ENCODE results near the gene CCSER1.
"Not testable (repeated sequence)": the region's sequence is repeated elsewhere in the genome, so short reads cannot be mapped to it uniquely, and the experiment has no call there.

CCSER1 gene

DNA sequence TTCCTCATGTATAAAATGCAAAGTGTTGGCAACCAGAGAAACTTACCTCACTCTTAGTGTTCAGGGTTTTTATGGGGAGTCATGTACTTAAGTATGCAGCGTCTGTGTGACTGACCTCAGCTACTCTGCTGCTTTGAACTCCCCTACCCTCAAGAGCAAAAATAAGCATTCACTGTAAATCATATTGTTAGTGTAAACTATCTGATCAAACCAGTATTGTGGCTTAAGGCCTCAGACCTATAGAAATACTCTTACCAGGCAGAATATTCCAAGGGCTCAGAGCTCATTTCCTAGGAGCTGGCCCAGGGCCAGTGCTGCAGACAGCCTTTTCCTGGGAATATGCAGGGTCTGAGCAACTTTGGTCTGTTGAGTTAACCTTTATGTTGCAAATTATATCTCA lies 453.1 kb downstream of the CCSER1 start:
- DNase-seq = no peak

DNA sequence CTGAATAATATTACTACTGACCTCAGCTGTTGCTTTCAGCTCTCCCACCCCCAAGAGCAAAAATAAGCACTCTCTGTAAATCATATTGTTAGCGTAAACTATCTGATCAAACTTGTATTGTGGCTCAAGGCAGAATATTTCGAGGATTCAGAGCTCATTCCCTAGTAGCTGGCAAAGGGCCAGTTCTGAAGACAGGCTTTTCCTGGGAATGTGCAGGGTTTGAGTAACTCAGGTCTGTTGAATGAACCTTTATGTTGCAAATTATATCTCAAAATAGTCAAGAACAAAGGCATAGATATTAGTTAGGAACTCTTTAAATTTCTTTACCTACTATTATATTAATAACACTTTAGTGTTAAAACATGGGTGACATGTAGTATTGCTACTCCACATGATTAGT lies 454.9 kb downstream of the CCSER1 start:
- DNase-seq = no peak

DNA sequence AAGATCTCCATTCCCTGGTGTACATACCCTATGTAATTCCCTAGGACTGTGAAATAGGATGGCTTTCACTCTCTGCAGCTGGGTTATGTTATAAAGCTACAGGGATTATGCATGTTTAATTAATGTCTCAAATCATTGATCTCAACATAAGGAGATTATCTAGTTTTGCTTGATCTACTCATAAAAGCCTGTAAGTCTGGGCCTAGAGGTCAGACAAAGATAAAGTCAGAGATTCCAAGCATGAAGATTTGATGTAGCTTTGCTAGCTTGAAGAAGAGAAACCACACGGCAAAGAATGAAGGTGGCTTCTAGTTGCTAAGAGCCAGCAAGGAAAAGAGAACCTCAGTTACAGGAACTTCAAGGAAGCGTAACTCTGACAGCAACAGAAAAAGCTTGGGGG lies 456.9 kb downstream of the CCSER1 start:
- DNase-seq = no peak

DNA sequence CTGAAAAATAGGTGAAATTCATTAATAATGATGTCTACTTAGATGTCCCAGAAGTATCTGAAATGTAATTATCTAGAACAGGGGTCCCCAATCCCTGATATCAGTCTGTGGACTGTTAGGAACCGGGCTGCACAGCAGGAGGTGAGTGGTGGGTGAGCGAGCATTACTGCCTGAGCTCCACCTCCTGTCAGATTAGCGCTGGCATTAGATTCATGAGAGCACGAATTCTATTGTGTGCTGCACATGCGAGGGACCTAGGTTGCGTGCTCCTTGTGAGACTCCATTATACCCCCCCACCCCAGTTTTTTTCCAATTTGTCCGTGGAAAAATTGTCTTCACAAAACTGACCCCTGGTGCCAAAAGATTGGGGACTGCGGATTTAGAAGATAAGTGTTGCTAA lies 458.8 kb downstream of the CCSER1 start:
- no peak for DNase-seq

DNA sequence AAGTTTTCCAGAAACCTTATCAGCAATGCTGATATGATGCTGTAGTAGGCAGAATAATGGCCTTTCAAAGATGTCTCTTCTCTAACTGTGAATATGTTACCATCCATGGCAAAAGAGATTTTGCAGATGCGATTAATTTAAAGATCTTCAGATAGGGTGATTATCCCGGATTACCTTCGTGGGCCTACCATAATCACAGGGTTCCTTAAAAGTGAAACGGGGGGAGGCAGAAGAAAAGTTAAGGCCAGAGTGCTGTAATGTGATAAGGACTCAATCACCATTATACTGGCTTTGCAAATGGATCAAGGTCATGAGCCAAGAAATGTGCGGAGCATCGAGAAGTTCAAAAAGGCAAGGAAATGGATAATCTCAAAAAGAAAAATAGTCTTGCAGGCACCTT lies 459.6 kb downstream of the CCSER1 start:
- DNase-seq = no peak

DNA sequence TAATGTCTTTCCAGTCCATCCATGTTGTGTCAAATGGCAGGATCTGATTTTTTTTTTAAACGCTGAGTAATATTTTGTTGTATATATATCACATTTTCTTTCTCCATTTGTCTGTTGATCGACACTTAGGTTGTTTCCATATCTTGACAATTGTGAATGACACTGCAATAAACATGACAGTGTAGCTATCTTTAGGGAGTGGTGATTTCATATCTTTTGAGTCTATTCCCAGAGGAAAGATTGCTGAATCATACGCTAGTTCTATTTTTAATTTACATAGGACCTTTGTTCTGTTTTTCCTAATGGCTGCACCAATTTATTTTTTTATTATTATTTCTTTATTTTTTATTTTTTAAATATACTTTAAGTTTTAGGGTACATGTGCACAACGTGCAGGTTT lies 470.7 kb downstream of the CCSER1 start:
- no peak for DNase-seq

DNA sequence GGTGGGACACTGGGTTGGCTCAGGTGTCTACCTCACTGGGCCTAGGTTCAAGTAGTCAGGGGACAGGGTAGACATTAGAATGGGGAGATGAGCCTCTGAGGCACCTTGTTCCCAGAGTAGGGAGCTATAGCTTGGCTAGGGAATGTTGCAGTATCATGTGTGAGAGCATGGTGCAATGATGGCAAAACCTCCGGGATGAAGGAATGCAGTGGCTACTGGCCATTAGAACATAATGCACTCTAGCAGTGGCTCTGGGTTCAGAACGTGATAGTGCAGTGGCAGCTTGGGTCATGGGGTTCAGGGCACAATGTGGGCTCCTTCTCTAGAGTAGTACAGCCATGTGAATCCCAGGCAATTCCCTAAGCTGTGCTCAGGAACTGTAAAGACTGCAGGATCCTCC lies 471.5 kb downstream of the CCSER1 start:
- no peak for DNase-seq

DNA sequence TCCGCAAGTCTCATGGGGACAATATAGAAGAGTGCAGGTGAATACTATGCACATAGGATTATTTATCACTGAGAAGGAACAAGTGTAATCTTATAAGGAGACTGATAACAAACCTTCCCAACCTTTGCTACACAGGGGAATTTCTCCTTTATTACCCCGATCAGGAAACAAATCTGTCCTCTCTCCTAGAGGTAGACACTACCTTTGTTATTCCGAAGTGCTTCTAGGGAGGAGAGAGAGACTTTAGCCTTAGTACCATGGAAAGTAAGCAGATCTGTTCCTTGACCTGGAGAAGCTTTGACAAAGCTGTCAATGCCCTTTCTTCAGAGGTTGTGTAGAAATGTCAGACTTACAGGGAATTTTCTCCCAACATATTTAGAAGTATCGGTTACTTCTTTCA lies 475.5 kb downstream of the CCSER1 start:
- DNase-seq = no peak

DNA sequence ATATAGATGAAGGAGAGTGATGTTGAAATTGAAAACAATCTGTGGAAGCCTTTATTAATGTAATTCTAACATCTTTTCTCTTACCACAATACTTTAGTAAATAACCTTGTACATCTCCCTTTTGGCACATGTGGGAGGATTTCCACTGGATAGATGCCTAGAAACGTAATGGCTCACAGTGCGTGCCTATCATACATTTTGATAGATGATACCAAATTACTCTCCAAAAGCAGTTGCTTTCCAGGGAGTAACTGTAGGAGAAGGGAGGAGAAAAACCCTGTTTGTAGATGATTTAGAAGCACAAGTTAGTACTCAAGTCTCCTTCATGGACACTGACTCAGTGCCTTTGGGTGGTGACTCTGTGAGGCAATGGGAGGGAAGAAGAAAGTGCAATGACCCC lies 476.3 kb downstream of the CCSER1 start:
- no peak for DNase-seq

DNA sequence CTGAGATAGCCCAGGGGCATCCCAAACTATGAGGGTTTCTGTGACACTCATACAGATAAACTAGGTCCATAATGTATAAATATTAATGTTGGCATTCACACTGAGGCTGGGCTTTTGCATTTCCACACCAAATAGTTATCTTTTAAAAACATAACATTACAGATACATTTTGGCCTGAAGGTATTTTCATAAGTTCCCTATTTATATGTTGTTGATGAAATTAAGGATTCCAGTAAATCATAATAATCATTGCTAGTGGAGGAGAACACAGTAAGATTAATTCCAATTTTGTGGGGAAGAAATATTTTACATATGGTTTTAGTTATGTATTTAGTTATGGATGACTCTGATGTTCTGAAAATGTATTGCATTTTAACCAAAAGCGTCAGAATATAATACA lies 479.6 kb downstream of the CCSER1 start:
- no peak for DNase-seq

DNA sequence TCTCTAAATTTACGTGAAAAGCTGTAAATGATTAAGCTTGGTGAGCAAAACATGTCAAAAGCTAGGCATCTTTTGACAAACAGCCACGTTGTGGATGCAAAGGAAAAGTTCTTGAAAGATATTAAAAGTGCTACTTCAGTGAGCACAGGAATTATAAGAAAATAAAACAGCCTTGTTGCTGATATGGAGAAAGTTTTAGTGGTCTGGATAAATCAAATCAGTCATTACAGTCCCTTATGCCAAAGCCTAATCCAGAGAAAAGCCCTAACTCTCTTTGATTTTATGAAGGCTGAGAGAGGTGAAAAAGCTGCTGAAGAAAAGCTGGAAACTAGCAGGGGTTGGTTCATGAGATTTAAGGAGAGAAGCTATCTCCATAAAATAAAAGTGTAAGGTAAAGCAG lies 487.2 kb downstream of the CCSER1 start:
- no peak for DNase-seq

DNA sequence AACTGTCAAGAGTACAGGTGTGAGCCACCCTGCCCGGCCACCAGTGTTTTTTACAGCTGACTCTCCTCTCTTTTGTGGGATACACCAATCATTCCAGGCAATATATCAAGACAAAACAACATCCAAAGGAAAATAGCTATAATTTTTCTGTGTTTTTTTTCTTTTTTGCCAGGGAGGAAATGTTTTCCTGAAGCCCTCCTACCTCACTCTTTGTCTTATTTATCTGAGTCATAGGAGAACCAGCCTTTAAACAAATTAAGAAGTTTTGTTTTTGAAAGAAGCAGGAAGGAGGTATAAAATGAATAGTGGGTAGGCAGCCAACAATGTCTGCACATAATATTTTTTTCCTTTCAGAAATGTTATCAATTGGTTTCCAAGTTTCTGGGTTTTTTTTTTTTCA lies 493.9 kb downstream of the CCSER1 start:
- DNase-seq = no peak

DNA sequence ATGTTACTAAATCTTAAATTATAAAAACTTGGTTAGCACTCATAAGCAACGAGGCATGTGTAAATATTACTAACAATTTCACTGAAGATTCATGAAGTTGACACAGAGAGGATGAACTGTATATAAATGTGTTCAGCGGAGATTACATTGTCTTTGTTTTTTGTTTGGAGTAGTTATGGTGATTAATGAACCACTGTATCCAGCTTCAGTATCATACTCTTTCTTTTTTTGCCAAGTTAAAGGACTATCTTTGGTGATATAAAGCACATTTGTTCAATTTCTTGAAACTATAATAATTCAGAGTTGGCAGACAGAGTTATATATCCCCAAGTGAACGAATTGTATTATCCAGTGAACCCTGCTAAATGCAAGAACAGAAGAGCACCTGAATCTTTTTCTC lies 497.6 kb downstream of the CCSER1 start:
- no peak for DNase-seq

DNA sequence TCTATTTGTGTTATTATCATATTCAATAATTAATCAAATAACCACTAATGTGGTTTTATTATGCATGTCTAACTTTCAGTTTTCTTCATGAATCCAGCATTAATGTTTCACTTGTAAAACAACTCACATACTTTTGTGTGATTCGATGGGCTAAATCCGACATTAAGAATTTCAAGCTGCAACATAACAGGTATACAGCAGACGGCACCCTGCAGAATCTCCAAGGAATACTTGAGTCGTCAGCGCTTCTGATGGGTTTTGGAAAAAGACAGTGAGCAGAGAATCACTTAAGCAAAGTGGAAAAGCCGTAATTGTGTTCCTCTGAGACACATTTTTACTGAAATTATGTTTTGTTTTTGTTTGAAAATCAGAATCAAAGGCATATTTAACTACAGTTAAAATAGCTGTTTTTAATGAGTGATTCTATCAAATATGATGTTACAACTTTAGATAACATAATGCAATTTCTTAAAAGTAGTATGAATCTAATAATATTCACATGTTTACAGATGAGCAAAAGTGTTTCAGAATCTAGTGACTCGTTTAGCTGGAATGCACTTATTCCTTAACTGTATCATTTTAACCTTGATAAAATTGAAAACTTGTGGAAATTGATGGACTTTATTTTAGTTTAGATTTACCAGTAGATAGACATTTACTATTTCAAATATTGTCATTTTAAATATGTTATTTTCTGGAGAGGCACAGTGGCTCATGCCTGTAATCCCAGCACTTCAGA lies 514.8 kb downstream of the CCSER1 start:
- DNase-seq = no peak

DNA sequence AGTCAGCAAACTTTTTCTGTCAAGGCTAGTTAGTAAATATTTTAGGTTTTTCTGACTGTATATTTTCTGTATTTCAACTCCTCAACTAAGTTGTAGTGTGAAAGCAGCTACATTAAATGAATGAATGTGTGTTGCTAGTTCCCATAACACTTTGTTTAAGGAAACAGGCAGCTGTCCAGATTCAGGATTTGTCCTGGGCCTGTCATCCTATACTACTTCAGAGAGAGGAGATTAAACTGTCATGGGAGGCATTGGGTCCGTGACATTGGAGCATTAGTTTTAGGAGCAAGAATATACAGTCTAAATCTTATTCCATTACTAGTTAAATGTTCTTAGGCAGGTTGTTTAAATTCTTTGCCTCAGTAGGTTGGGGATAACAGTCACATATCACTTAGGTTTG lies 516.0 kb downstream of the CCSER1 start:
- no peak for DNase-seq

DNA sequence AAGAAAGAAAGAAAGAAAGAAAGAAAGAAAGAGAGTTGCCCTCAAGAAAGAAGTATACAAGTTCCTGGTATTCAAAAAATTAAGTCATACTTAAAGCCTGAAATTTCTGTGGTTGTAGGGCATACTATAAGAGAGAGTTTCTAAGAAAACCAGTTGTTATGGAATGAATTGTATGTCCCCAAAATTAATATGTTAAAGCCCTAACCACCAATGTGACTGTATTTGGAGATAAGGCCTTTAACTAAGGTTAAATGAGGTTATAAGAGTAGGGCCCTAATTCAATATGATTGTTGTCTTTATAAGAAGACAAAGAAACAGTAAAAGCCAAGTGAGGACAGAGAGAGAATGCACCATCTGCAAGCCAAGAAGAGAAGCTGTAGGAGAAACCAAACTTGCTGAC lies 521.1 kb downstream of the CCSER1 start:
- DNase-seq = no peak

DNA sequence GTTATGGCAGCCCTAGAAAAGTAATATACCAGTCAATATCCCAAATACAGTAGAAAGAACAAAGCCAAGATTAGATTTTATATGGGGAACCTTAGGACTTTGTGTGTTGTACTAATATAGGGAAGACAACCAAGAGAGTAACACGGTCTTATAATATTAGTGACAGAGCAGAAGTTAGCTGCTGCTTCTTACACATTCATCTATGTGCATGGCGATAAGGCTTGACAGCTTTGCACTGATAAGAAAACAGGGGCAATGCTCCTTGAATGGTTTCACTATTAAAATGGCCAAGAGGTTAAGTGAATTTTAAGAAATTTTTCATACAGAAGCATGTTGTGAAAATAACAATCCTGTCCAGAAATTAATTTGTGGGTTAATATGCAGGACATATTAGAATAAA lies 521.6 kb downstream of the CCSER1 start:
- DNase-seq = no peak

DNA sequence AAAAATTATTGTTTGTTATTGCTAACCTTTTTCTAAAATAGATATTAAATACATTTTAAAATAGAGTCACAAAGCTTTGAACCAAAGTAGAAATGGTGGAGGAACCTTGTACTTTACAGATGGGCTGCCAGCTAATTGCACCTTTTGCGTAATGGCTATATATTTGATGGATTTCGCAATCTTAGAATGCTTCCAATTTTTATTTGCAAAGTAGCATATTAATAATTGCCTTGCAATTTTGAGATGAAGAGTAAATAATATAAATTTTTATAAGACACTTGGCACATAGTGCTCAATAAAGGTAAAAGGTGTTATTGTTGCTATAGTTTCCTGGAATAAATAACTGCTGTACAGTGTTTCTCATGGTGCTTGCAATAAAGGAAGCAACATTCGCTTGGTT lies 533.5 kb downstream of the CCSER1 start:
- no peak for DNase-seq

DNA sequence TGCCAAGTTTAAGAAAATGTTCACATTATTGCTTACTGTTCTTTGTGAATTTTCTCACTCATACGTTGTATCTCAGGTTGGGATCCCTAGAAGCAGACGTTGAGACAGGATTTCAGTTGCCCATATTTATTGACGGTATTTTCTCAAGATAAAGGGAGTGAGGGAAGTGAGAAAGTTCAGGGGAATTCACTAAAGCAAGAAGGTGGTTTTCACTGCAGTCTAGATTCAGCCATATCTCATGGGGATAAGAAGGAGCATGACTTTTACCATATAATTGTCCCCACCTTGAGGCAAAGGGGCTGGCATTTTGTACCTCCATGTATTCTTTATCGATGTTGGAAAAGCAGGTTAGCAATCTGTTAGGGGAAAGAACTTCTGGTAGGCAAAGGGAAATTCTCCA lies 543.0 kb downstream of the CCSER1 start:
- no peak for DNase-seq

DNA sequence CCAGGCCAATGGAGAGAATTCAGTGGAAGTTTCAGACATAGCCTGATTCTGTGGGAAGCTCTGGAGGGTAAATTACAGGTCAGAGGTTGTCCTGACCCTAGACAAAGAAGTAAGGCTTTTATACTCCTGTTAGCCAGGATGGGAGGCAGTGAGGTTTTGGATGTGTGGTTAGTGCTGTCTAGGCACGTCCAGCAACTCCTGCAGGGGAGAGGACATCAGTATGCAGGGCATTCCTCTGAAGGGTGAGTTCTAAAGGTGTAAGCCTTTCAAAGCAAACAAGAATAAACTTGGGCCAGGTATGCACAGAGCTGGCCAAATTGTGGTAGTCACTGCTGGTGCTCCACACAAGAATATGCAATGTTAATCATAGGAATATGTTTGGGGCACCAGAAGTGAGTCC lies 562.5 kb downstream of the CCSER1 start:
- DNase-seq = no peak

DNA sequence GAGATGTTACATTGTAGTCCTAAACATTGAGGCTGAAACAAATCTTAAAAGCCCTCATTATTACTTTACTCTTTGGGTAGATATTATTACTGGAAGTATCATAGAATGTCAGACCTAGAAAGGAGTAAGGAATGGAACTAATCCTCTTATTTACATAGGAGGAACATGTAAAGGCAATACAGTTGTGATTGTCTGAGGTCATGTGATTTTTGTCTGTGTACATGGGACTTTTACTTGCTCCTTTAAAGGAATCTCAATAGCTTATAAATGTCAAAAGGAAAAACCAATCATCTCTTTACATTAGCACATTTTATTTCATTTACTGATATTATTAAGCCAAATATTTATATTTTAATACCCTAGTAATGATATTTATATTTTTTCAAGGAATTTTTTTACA lies 568.2 kb downstream of the CCSER1 start:
- DNase-seq = no peak

DNA sequence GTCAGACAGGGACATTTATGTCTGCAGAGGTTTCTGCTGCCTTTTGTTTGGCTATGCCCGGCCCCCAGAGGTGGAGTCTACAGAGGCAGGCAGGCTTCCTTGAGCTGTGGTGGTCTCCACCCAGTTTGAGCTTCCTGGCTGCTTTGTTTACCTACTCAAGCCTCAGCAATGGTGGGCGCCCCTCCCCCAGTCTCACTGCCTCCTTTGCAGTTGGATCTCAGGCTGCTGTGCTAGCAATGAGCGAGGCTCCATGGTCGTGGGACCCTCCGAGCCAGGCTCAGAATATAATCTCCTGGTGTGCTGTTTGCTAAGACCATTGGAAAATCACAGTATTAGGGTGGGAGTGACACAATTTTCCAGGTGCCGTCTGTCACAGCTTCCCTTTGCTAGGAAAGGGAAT lies 578.3 kb downstream of the CCSER1 start:
- not testable (repeated sequence) for DNase-seq

DNA sequence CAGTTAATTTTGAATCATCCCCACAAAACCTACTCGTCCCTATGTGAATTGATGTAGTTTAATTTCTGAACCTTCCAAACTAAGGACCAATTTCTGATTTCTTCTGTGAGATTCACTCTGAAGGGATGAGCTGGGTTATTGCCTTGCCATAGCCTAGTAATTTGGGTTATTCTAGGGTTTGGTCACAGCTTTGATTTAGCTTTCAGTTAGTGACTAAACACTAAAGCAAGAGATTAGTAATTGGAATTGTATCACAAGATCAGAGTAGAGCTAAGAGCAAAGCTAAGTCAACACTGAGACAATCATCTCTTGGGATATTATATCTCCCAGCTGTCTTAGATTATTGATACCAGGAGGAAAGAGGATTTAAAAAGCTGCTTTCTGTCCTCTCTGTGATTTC lies 588.0 kb downstream of the CCSER1 start:
- DNase-seq = no peak

DNA sequence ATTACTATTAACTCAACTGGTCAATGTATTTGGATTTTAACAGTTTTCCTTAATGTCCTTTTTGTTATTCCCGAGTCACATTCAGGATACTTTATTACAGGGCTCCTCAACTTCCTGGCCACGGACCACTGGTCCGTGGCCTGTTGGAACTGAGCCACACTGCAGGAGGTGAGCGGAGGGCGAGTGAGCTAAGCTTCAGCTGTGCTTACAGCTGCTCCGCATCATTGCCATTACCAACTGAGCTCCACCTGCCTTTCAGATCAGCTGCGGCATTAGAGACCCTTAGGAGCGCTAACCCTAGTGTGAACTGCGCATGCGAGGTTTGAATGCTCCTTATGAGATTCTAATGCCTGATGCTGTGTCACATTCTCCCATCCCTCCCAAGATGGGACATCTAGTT lies 591.7 kb downstream of the CCSER1 start:
- no peak for DNase-seq

DNA sequence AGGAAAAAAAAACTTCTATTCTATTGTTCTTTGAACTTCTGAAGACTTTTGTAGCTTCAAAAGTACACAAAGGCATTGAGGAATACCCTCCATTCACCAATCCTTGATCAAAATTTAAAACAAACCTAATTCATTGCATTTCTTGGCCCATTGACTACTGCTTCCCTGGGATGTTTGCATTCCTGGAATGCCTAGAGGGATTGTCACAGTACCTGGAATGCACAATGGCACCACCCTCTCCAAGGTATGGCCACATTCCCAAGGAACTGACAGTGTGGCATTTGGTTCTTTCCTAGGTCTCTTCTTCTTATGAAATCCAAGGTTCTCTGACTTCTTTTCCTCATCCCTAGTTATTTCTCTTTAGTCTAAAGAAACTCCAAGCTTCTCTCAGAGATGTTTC lies 600.7 kb downstream of the CCSER1 start:
- no peak for DNase-seq

DNA sequence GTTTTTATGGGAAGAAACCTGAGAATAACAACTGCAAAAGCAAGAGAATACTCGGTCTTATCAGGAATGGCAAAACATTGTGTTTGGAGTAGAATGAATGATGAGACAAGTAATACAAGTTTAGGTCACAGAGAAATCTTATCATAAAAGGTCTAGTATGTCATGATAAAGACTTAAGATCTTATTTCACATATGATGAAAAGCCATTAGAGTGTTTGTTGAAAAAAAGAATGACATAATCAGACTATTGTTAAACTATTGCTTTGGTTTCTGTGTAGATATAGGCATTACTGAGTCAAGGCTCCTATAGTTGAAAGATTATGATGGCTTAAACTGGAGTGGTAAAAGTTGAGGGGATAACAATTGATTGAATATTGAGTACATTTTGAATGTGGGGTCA lies 603.6 kb downstream of the CCSER1 start:
- no peak for DNase-seq
